Adrenal gland (tissue), 5 donors: ENCODE data around the gene HELLS.

Experiments used
- POLR2A ChIP-seq, 2 donors: fragments of 450-650 bp; IDR thresholded peaks; one replicate each; pipeline ENCODE4 v1.6.1; 2017; ENCODE audit warnings: antibody characterized with exemption in 2 of 2, mild to moderate bottlenecking in 2 of 2, moderate library complexity in 1 of 2
- TF ChIP-seq, protein P1 (sequence below), 6 experiments: fragments of 450-650 bp in 4 of 6; fragments of 200-600 bp in 2 of 6; sonication (generic) in 1 of 6; IDR thresholded peaks; 1 replicate in 5 of 6; 2 replicates in 1 of 6; pipeline versions ENCODE4 v1.5.1 to v1.8.0; 2016 to 2021; ENCODE audit warnings: antibody characterized with exemption in 6 of 6, mild to moderate bottlenecking in 2 of 6, moderate library complexity in 1 of 6
- donor health status: DM: no; HTN: no; CAD: no.

DNA sequence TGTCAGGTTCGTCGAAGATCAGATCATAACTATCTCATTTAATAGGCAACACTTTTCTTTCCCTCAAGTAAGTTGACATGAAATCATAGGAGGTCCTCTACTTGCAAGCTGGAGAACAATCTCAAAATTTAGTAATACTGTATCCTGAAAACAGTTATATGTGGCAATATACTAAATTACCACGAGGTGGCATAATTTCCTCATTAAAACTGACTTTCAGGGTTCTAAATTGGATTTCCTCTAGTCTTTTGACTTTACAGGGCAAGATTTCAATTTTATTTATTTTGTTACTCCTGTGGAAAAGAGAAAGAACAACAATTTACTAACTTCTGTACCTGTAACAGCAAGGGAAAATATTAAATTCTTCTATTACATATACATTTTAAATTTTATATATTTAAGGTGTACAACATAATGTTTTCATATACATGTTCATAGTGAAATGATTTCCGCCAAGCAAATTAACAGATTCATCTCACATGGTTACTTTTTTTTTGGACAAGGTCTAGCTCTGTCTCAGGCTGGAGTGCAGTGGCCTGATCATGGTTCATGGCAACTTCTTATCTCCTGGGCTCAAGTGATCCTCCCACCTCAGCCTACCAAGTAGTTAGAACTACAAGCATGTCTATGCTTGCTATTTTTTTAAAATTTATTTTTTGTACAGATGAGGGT is 84.6 kb downstream of the HELLS start:
- TF ChIP-seq, protein P1, sequence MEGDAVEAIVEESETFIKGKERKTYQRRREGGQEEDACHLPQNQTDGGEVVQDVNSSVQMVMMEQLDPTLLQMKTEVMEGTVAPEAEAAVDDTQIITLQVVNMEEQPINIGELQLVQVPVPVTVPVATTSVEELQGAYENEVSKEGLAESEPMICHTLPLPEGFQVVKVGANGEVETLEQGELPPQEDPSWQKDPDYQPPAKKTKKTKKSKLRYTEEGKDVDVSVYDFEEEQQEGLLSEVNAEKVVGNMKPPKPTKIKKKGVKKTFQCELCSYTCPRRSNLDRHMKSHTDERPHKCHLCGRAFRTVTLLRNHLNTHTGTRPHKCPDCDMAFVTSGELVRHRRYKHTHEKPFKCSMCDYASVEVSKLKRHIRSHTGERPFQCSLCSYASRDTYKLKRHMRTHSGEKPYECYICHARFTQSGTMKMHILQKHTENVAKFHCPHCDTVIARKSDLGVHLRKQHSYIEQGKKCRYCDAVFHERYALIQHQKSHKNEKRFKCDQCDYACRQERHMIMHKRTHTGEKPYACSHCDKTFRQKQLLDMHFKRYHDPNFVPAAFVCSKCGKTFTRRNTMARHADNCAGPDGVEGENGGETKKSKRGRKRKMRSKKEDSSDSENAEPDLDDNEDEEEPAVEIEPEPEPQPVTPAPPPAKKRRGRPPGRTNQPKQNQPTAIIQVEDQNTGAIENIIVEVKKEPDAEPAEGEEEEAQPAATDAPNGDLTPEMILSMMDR (IDR thresholded peaks at IDR 0.05) = peak; percentile 35 to 61 (median 42)
- no peak for TF ChIP-seq POLR2A (IDR thresholded peaks at IDR 0.05)
